Measurements from ENCODE around the gene TSEN15. TPM values are rescaled to one million over a fixed set of nuclear protein-coding genes. Genes with fewer than 3 reads are reported as not detected.

Gene TSEN15
- polyA plus RNA-seq, 1 donor (not counting 4 experiments of a cell fraction or from before 2014, with no cell fraction given) = 46.7 TPM

DNA sequence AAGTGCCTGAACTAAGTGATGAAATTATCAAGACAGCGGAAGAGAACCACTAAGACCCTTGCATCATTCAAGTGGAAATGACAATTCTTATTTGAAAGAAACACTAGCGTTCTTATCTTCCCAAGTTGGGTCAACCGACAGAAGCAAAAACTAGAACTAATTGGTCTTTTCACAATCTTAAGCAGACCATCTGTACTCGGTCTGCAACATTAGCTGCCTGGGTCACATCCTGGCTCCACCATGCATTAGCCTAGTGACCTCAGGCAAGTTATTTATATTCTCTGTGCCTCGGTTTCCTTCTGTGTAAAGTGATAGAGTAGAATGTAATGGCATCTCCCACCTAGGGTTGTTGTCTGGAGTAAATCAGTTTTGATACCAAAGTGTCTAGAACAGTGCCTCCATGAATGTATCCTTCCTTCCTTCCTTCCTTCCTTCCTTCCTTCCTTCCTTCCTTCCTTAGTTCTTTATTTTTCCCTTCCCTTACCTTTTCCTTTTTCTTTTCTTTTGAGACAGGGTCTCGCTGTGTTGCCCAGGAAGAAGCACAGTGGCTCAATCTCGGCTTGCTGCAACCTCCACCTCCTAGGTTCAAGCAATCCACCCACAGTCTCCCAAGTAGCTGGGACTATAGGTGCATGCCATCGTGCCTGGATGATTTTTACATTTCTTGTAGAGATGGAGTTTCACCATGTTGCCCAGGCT is 20.0 kb upstream of the TSEN15 start:
- Histone ChIP-seq H3K9ac (ENCODE audit: control insufficient read depth, extremely low read depth, insufficient read depth, low read length) (no peak overlapping the region), H3K36me3 (ENCODE audit: control insufficient read depth in 2 of 2, extremely low read depth in 1 of 2, insufficient read depth in 2 of 2, low read length in 2 of 2) (no peaks in the 10 kb centered on the region), H3K9me3 (ENCODE audit: control insufficient read depth, low read depth, low read length) (no peaks in the 10 kb centered on the region), H4K20me1 (ENCODE audit: control insufficient read depth, extremely low read depth, insufficient read depth, low read length) (no peaks in the 10 kb centered on the region), H3K4me1 (ENCODE audit: control insufficient read depth, extremely low read depth, insufficient read depth, low read length) (peaks cover 3% of the 10 kb centered on the region), H3K4me2 (ENCODE audit: control insufficient read depth, extremely low read depth, insufficient read depth, low read depth, low read length) (no peak overlapping the region), H3K27me3 (ENCODE audit: control insufficient read depth, extremely low read depth, insufficient read depth, low read length) (peaks cover 32% of the 10 kb centered on the region), H2AFZ (ENCODE audit: control insufficient read depth, low read length) (no peak overlapping the region), H3K79me2 (ENCODE audit: control insufficient read depth, insufficient read depth, low read length) (no peaks in the 10 kb centered on the region), H3K4me3 (ENCODE audit: control insufficient read depth in 2 of 3, extremely low read depth in 1 of 3, insufficient read depth in 2 of 3, low read depth in 1 of 3, low read length in 3 of 3) (no peak overlapping the region), H3K27ac (ENCODE audit: control insufficient read depth, insufficient read depth, low read length) (no peak overlapping the region), H3K9me1 (ENCODE audit: control insufficient read depth, extremely low read depth, insufficient read depth, low read length) (no peaks in the 10 kb centered on the region)
- TF ChIP-seq EZH2 (IDR thresholded peaks at IDR 0.05; ENCODE audit: low read length) = no peak
- TF ChIP-seq, protein P1, sequence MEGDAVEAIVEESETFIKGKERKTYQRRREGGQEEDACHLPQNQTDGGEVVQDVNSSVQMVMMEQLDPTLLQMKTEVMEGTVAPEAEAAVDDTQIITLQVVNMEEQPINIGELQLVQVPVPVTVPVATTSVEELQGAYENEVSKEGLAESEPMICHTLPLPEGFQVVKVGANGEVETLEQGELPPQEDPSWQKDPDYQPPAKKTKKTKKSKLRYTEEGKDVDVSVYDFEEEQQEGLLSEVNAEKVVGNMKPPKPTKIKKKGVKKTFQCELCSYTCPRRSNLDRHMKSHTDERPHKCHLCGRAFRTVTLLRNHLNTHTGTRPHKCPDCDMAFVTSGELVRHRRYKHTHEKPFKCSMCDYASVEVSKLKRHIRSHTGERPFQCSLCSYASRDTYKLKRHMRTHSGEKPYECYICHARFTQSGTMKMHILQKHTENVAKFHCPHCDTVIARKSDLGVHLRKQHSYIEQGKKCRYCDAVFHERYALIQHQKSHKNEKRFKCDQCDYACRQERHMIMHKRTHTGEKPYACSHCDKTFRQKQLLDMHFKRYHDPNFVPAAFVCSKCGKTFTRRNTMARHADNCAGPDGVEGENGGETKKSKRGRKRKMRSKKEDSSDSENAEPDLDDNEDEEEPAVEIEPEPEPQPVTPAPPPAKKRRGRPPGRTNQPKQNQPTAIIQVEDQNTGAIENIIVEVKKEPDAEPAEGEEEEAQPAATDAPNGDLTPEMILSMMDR (optimal IDR thresholded peaks at IDR 0.05 in 1 of 3, IDR thresholded peaks at IDR 0.05 in 1 of 3, conservative IDR thresholded peaks at IDR 0.05 in 1 of 3; ENCODE audit: extremely low read depth in 1 of 3, insufficient read depth in 2 of 3, low read length in 3 of 3) = no peak
- dilution Hi-C loops (cut with MboI; ENCODE audit: extremely low pct_ligation_motif_present, low sequenced_read_pairs) = no loop called here
- DNase-seq (ENCODE audit: low read depth, low spot score) (no peak), FAIRE-seq (no peak)

DNA sequence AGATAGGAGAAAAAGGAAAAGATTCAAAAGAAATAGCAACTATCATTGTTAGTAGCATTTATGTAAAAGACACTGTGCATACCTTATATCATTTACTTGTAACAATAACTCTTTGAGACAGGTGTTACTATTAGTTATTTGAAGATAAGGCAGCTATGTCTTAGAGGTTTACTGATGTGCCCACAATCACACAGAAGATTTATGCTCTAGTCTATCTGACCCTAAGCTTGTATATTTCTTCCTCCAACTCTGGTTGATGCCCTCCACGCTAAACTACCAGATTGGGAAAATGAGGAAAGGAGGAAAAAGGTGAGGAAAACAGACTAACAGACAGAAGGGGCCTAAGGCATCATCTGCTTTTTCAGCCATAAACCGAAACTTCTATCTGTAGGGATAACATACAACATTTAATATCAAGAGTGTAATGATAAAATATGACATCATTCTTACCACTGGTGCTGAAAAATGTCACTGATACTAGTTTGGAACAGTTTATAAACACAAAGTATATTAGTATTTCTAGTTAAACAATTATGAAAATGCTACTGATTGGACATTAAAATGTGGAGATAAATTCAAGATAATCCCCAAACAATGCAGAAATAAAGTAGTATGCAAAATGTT is 19.1 kb upstream of the TSEN15 start:
- dilution Hi-C loops (cut with MboI; ENCODE audit: extremely low pct_ligation_motif_present, low sequenced_read_pairs) = no loop called here
- DNase-seq (ENCODE audit: low read depth, low spot score) (no peak), FAIRE-seq (no peak)
- Histone ChIP-seq H3K4me3 (ENCODE audit: control insufficient read depth in 2 of 3, extremely low read depth in 1 of 3, insufficient read depth in 2 of 3, low read depth in 1 of 3, low read length in 3 of 3) (no peak overlapping the region), H3K9me1 (ENCODE audit: control insufficient read depth, extremely low read depth, insufficient read depth, low read length) (no peaks in the 10 kb centered on the region), H3K27ac (ENCODE audit: control insufficient read depth, insufficient read depth, low read length) (no peak overlapping the region), H3K4me2 (ENCODE audit: control insufficient read depth, extremely low read depth, insufficient read depth, low read depth, low read length) (no peak overlapping the region), H3K79me2 (ENCODE audit: control insufficient read depth, insufficient read depth, low read length) (no peaks in the 10 kb centered on the region), H3K4me1 (ENCODE audit: control insufficient read depth, extremely low read depth, insufficient read depth, low read length) (peaks cover 6% of the 10 kb centered on the region), H4K20me1 (ENCODE audit: control insufficient read depth, extremely low read depth, insufficient read depth, low read length) (no peaks in the 10 kb centered on the region), H3K36me3 (ENCODE audit: control insufficient read depth in 2 of 2, extremely low read depth in 1 of 2, insufficient read depth in 2 of 2, low read length in 2 of 2) (no peaks in the 10 kb centered on the region), H2AFZ (ENCODE audit: control insufficient read depth, low read length) (no peak overlapping the region), H3K9me3 (ENCODE audit: control insufficient read depth, low read depth, low read length) (no peaks in the 10 kb centered on the region), H3K9ac (ENCODE audit: control insufficient read depth, extremely low read depth, insufficient read depth, low read length) (no peak overlapping the region), H3K27me3 (ENCODE audit: control insufficient read depth, extremely low read depth, insufficient read depth, low read length) (peaks cover 38% of the 10 kb centered on the region)
- TF ChIP-seq, protein P1 (optimal IDR thresholded peaks at IDR 0.05 in 1 of 3, IDR thresholded peaks at IDR 0.05 in 1 of 3, conservative IDR thresholded peaks at IDR 0.05 in 1 of 3; ENCODE audit: extremely low read depth in 1 of 3, insufficient read depth in 2 of 3, low read length in 3 of 3) = no peak
- no peak for TF ChIP-seq EZH2 (IDR thresholded peaks at IDR 0.05; ENCODE audit: low read length)

Measured in keratinocyte (primary cell).